HL-60 (cell line): ENCODE data around the gene FASTK.

Experiments used
- DNase-seq, 2 experiments: peaks; one replicate each; pipeline ENCODE4 v3.0.0-alpha.2; 2010 to 2020; ENCODE audit warnings: low read depth in 1 of 2, low spot score in 1 of 2
- H3K27ac ChIP-seq: fragments of 250-450 bp; sonication (Bioruptor Pico); replicated peaks from 2 replicates; pipeline ENCODE4 v1.5.1; 2020; ENCODE audit warnings: mild to moderate bottlenecking, moderate library complexity
- H3K27me3 ChIP-seq: fragments of 250-450 bp; sonication (Bioruptor Pico); 2 replicates; pipeline ENCODE4 v1.5.1; 2021; ENCODE audit warnings: mild to moderate bottlenecking, moderate library complexity; ENCODE audit not compliant: insufficient read depth, poor library complexity, severe bottlenecking
- H3K4me3 ChIP-seq: replicated peaks from 2 replicates; pipeline ENCODE4 v1.5.1; 2011; ENCODE audit warnings: mild to moderate bottlenecking, control low read depth, low read length; ENCODE audit not compliant: insufficient read depth
- CTCF ChIP-seq: IDR thresholded peaks from one replicate; pipeline ENCODE4 v1.5.1; 2011; ENCODE audit warnings: low read length, control low read depth, inconsistent platforms; ENCODE audit not compliant: insufficient read depth
- GABPA ChIP-seq: IDR thresholded peaks from 2 replicates; pipeline ENCODE4 v1.6.1; 2012; ENCODE audit warnings: low read depth
- POLR2AphosphoS5 ChIP-seq: IDR thresholded peaks from 2 replicates; pipeline ENCODE4 v1.6.1; 2012; ENCODE audit warnings: low read depth
- REST ChIP-seq: IDR thresholded peaks from 2 replicates; pipeline ENCODE4 v1.6.1; 2012; ENCODE audit warnings: low read depth; ENCODE audit not compliant: insufficient replicate concordance
- SPI1 ChIP-seq: IDR thresholded peaks from 2 replicates; pipeline ENCODE4 v1.6.1; 2012; ENCODE audit warnings: low read depth, mild to moderate bottlenecking, borderline replicate concordance

Gene FASTK

GRCh38 chr7:151110236-151110940, 29.8 kb upstream of the FASTK start:
- DNase-seq = no peak
- TF ChIP-seq POLR2AphosphoS5 (no peak), SPI1 (no peak)
- no peaks in the 10 kb centered on the region for H3K27me3 ChIP-seq
- H3K27ac ChIP-seq = no peak overlapping the region
- no peak overlapping the region for H3K4me3 ChIP-seq

- no peaks in the 10 kb centered on the region for H3K27me3 ChIP-seq
- DNase-seq = no peak
- no peak for TF ChIP-seq REST
- TF ChIP-seq POLR2AphosphoS5 = no peak
- no peak for TF ChIP-seq GABPA
- TF ChIP-seq CTCF = no peak
- TF ChIP-seq SPI1 = no peak
- no peak overlapping the region for H3K27ac ChIP-seq
- H3K4me3 ChIP-seq = no peak overlapping the region
These were observed 28.8 kb upstream of the FASTK start for GRCh38 chr7:151109094-151110048.

- no peak for DNase-seq
- TF ChIP-seq SPI1 (no peak), GABPA (no peak), CTCF (no peak), POLR2AphosphoS5 (no peak), REST (no peak)
- Histone ChIP-seq H3K27ac (no peak overlapping the region), H3K27me3 (no peaks in the 10 kb centered on the region), H3K4me3 (no peak overlapping the region)
These were observed 27.3 kb upstream of the FASTK start for GRCh38 chr7:151107882-151108281.
